ENCODE measurements around the gene LCT. TPM values are rescaled to one million over a fixed set of nuclear protein-coding genes. Genes with fewer than 3 reads are reported as not detected.

Gene LCT
- total and polyA plus RNA-seq, 2 experiments from 2014 or later = not detected

DNA sequence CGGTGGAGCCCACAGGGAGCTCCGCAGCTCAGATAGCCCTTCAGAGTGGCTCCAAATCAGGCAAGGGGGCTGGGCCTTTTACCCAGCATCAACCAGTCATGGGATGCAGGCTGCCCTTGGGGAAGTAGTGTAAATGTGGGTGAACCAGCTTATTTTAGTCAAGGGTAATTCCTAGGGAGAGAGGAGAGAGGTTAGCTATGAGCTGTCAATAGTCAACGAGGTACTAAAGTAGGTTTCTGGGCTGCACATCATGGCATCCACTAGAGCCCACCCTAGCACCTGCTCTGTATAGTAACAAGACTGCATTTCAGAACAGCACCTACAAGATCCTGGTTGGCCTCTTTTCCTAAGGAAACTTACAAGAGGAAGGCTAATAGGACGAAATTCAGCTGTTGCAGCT is 48.7 kb upstream of the LCT start (continued):
- TF ChIP-seq, protein P1, sequence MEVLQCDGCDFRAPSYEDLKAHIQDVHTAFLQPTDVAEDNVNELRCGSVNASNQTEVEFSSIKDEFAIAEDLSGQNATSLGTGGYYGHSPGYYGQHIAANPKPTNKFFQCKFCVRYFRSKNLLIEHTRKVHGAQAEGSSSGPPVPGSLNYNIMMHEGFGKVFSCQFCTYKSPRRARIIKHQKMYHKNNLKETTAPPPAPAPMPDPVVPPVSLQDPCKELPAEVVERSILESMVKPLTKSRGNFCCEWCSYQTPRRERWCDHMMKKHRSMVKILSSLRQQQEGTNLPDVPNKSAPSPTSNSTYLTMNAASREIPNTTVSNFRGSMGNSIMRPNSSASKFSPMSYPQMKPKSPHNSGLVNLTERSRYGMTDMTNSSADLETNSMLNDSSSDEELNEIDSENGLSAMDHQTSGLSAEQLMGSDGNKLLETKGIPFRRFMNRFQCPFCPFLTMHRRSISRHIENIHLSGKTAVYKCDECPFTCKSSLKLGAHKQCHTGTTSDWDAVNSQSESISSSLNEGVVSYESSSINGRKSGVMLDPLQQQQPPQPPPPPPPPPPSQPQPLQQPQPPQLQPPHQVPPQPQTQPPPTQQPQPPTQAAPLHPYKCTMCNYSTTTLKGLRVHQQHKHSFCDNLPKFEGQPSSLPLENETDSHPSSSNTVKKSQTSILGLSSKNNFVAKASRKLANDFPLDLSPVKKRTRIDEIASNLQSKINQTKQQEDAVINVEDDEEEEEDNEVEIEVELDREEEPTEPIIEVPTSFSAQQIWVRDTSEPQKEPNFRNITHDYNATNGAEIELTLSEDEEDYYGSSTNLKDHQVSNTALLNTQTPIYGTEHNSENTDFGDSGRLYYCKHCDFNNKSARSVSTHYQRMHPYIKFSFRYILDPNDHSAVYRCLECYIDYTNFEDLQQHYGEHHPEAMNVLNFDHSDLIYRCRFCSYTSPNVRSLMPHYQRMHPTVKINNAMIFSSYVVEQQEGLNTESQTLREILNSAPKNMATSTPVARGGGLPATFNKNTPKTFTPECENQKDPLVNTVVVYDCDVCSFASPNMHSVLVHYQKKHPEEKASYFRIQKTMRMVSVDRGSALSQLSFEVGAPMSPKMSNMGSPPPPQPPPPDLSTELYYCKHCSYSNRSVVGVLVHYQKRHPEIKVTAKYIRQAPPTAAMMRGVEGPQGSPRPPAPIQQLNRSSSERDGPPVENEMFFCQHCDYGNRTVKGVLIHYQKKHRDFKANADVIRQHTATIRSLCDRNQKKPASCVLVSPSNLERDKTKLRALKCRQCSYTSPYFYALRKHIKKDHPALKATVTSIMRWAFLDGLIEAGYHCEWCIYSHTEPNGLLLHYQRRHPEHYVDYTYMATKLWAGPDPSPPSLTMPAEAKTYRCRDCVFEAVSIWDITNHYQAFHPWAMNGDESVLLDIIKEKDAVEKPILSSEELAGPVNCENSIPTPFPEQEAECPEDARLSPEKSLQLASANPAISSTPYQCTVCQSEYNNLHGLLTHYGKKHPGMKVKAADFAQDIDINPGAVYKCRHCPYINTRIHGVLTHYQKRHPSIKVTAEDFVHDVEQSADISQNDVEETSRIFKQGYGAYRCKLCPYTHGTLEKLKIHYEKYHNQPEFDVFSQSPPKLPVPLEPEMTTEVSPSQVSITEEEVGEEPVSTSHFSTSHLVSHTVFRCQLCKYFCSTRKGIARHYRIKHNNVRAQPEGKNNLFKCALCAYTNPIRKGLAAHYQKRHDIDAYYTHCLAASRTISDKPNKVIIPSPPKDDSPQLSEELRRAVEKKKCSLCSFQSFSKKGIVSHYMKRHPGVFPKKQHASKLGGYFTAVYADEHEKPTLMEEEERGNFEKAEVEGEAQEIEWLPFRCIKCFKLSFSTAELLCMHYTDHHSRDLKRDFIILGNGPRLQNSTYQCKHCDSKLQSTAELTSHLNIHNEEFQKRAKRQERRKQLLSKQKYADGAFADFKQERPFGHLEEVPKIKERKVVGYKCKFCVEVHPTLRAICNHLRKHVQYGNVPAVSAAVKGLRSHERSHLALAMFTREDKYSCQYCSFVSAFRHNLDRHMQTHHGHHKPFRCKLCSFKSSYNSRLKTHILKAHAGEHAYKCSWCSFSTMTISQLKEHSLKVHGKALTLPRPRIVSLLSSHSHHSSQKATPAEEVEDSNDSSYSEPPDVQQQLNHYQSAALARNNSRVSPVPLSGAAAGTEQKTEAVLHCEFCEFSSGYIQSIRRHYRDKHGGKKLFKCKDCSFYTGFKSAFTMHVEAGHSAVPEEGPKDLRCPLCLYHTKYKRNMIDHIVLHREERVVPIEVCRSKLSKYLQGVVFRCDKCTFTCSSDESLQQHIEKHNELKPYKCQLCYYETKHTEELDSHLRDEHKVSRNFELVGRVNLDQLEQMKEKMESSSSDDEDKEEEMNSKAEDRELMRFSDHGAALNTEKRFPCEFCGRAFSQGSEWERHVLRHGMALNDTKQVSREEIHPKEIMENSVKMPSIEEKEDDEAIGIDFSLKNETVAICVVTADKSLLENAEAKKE (CRISPR knock-in tag; IDR thresholded peaks at IDR 0.05) = no peak
- TF ChIP-seq, protein P2, sequence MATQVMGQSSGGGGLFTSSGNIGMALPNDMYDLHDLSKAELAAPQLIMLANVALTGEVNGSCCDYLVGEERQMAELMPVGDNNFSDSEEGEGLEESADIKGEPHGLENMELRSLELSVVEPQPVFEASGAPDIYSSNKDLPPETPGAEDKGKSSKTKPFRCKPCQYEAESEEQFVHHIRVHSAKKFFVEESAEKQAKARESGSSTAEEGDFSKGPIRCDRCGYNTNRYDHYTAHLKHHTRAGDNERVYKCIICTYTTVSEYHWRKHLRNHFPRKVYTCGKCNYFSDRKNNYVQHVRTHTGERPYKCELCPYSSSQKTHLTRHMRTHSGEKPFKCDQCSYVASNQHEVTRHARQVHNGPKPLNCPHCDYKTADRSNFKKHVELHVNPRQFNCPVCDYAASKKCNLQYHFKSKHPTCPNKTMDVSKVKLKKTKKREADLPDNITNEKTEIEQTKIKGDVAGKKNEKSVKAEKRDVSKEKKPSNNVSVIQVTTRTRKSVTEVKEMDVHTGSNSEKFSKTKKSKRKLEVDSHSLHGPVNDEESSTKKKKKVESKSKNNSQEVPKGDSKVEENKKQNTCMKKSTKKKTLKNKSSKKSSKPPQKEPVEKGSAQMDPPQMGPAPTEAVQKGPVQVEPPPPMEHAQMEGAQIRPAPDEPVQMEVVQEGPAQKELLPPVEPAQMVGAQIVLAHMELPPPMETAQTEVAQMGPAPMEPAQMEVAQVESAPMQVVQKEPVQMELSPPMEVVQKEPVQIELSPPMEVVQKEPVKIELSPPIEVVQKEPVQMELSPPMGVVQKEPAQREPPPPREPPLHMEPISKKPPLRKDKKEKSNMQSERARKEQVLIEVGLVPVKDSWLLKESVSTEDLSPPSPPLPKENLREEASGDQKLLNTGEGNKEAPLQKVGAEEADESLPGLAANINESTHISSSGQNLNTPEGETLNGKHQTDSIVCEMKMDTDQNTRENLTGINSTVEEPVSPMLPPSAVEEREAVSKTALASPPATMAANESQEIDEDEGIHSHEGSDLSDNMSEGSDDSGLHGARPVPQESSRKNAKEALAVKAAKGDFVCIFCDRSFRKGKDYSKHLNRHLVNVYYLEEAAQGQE (IDR thresholded peaks at IDR 0.05; ENCODE audit: unreplicated experiment) = no peak
- TF ChIP-seq ZNF114 (CRISPR knock-in tag; IDR thresholded peaks at IDR 0.05) (no peak), ZNF331 (CRISPR knock-in tag; IDR thresholded peaks at IDR 0.05; ENCODE audit: low read depth) (no peak), CREB1 (CRISPR knock-in tag; IDR thresholded peaks at IDR 0.05; ENCODE audit: low read depth) (no peak), POLR2AphosphoS5 (IDR thresholded peaks at IDR 0.05; ENCODE audit: low read depth) (no peak), JUNB (IDR thresholded peaks at IDR 0.05; ENCODE audit: unreplicated experiment) (no peak), EZH2phosphoT487 (IDR thresholded peaks at IDR 0.05; ENCODE audit: unreplicated experiment) (no peak)

All from GM23338 (cell line).